IMR-90 (cell line): ENCODE measurements around the gene FAM76A. TPM values are rescaled to one million over a fixed set of nuclear protein-coding genes. Genes with fewer than 3 reads are reported as not detected.
A peak's percentile ranks its signal among the peaks of the same experiment; 100 is the strongest.

Experiments used
- ATAC-seq: fragments of 200-7000 bp; cut with Tn5 transposase; 2 replicates; pipeline ENCODE4 v1.9.1; 2020; ENCODE audit warnings: low read depth, mild to moderate bottlenecking, moderate library complexity
- BruUV-seq: library from RNA; stranded (reverse); fragments of 400-500 nt; replicated peaks from 2 replicates; lab custom pipeline; 2021; lab: Mats Ljungman, UMichigan
- CTCF ChIA-PET: fragments of 300-600 bp; formaldehyde crosslinking; extraction: SDS; loops from one replicate; lab custom pipeline; 2021; ENCODE audit warnings: antibody characterized with exemption; lab: Yijun Ruan, JAX
- POLR2A ChIA-PET: fragments of 300-600 bp; sonication (Branson Sonifier 250); formaldehyde crosslinking; loops from one replicate; lab custom pipeline; 2022; ENCODE audit warnings: antibody characterized with exemption; ENCODE audit not compliant: unreplicated experiment; lab: Charles Lee
- DNase-seq: peaks from one replicate; pipeline ENCODE4 v3.0.0; 2013
- H2AFZ ChIP-seq: replicated peaks from 2 replicates; pipeline ENCODE3; 2013; ENCODE audit warnings: low read length, mild to moderate bottlenecking; ENCODE audit not compliant: poor library complexity
- H2AK5ac ChIP-seq: 2 replicates; pipeline ENCODE4 v1.6.1; 2013; ENCODE audit warnings: low read depth, low read length, inconsistent platforms
- H2AK9ac ChIP-seq: replicated peaks from 2 replicates; pipeline ENCODE3; 2013; ENCODE audit warnings: mild to moderate bottlenecking, low read depth, low read length, moderate library complexity; ENCODE audit not compliant: poor library complexity
- H2BK120ac ChIP-seq: 2 replicates; pipeline ENCODE4 v1.6.1; 2013; ENCODE audit warnings: low read depth, low read length, inconsistent platforms
- H2BK15ac ChIP-seq: 3 replicates; pipeline ENCODE4 v1.6.1; 2013; ENCODE audit warnings: low read depth, low read length, inconsistent platforms
- H2BK20ac ChIP-seq: 2 replicates; pipeline ENCODE4 v1.6.1; 2013; ENCODE audit warnings: low read depth, mild to moderate bottlenecking, inconsistent platforms, low read length, moderate library complexity
- H2BK5ac ChIP-seq: 2 replicates; pipeline ENCODE4 v1.6.1; 2013; ENCODE audit warnings: mild to moderate bottlenecking, low read depth, low read length, inconsistent platforms; ENCODE audit not compliant: poor library complexity, severe bottlenecking
- H3K14ac ChIP-seq: replicated peaks from 2 replicates; pipeline ENCODE4 v1.6.1; 2013; ENCODE audit warnings: low read depth, low read length, inconsistent platforms
- H3K18ac ChIP-seq: 2 replicates; pipeline ENCODE4 v1.6.1; 2013; ENCODE audit warnings: low read depth, low read length, control low read depth
- H3K23ac ChIP-seq: 2 replicates; pipeline ENCODE4 v1.6.1; 2013; ENCODE audit warnings: low read depth, low read length, inconsistent platforms
- H3K27ac ChIP-seq: 2 replicates; pipeline ENCODE4 v1.5.1; 2013; ENCODE audit warnings: mild to moderate bottlenecking, control low read depth, low read length; ENCODE audit not compliant: insufficient read depth
- H3K27me3 ChIP-seq: 2 replicates; pipeline ENCODE4 v1.6.1; 2013; ENCODE audit warnings: low read length; ENCODE audit not compliant: control insufficient read depth, insufficient read depth
- H3K36me3 ChIP-seq: 2 replicates; pipeline ENCODE4 v1.6.1; 2013; ENCODE audit warnings: low read length, mixed read lengths; ENCODE audit not compliant: control insufficient read depth, insufficient read depth
- H3K4ac ChIP-seq: 2 replicates; pipeline ENCODE4 v1.6.1; 2013; ENCODE audit warnings: low read depth, low read length, inconsistent platforms
- H3K4me1 ChIP-seq: 2 replicates; pipeline ENCODE4 v1.6.1; 2013; ENCODE audit warnings: low read length, mixed read lengths; ENCODE audit not compliant: control insufficient read depth, insufficient read depth
- H3K4me2 ChIP-seq: 2 replicates; pipeline ENCODE4 v1.6.1; 2013; ENCODE audit warnings: low read depth, mild to moderate bottlenecking, control low read depth, low read length, moderate library complexity
- H3K4me3 ChIP-seq: 2 replicates; pipeline ENCODE4 v1.5.1; 2013; ENCODE audit warnings: low read depth, mild to moderate bottlenecking, control low read depth, low read length, moderate library complexity; ENCODE audit not compliant: insufficient read depth
- H3K56ac ChIP-seq: 2 replicates; pipeline ENCODE4 v1.6.1; 2013; ENCODE audit warnings: low read length, inconsistent platforms; ENCODE audit not compliant: insufficient read depth; ENCODE audit errors: extremely low read depth
- H3K79me1 ChIP-seq, 2 experiments: 2 replicates each; pipeline ENCODE4 v1.6.1; 2013; ENCODE audit warnings: low read length in 2 of 2, inconsistent platforms in 1 of 2, low read depth in 1 of 2
- H3K9ac ChIP-seq: 2 replicates; pipeline ENCODE4 v1.6.1; 2013; ENCODE audit warnings: low read depth, low read length, control low read depth
- H3K9me1 ChIP-seq: 2 replicates; pipeline ENCODE4 v1.6.1; 2013; ENCODE audit warnings: low read length, inconsistent platforms; ENCODE audit not compliant: insufficient read depth
- H3K9me3 ChIP-seq: 2 replicates; pipeline ENCODE4 v1.6.1; 2013; ENCODE audit warnings: low read length; ENCODE audit not compliant: control insufficient read depth, insufficient read depth
- H4K20me1 ChIP-seq: 2 replicates; pipeline ENCODE4 v1.6.1; 2013; ENCODE audit warnings: low read length, inconsistent platforms; ENCODE audit not compliant: insufficient read depth
- H4K5ac ChIP-seq: 2 replicates; pipeline ENCODE4 v1.6.1; 2013; ENCODE audit warnings: mild to moderate bottlenecking, low read depth, low read length, control low read depth
- H4K8ac ChIP-seq, 2 experiments: 2 replicates each; pipeline ENCODE4 v1.6.1; 2013; ENCODE audit warnings: low read depth in 2 of 2, low read length in 2 of 2, control low read depth in 1 of 2, inconsistent platforms in 1 of 2
- H4K91ac ChIP-seq: 2 replicates; pipeline ENCODE4 v1.6.1; 2013; ENCODE audit warnings: low read depth, low read length, inconsistent platforms; ENCODE audit not compliant: insufficient read depth
- BHLHE40 ChIP-seq: fragments of 150-350 bp; IDR thresholded peaks from 2 replicates; pipeline ENCODE4 v1.6.1; 2016; ENCODE audit warnings: mild to moderate bottlenecking, low read depth, low read length
- CEBPB ChIP-seq: IDR thresholded peaks from 2 replicates; pipeline ENCODE4 v1.6.1; 2012; ENCODE audit warnings: low read depth, low read length, improper control_type of control experiment
- CHD1 ChIP-seq: IDR thresholded peaks from 2 replicates; pipeline ENCODE4 v1.6.1; 2012; ENCODE audit warnings: low read depth, low read length, improper control_type of control experiment
- FOS ChIP-seq: fragments of 150-350 bp; IDR thresholded peaks from 2 replicates; pipeline ENCODE4 v1.6.1; 2016; ENCODE audit warnings: low read depth, low read length
- MAFK ChIP-seq: IDR thresholded peaks from 2 replicates; pipeline ENCODE4 v1.6.1; 2012; ENCODE audit warnings: low read depth, low read length, improper control_type of control experiment
- MAZ ChIP-seq: IDR thresholded peaks from 2 replicates; pipeline ENCODE4 v1.6.1; 2012; ENCODE audit warnings: low read depth, mild to moderate bottlenecking, low read length, improper control_type of control experiment, moderate library complexity, borderline replicate concordance
- MXI1 ChIP-seq: IDR thresholded peaks from 2 replicates; pipeline ENCODE4 v1.6.1; 2012; ENCODE audit warnings: low read depth, mild to moderate bottlenecking, low read length, moderate library complexity, borderline replicate concordance
- NFE2L2 ChIP-seq: fragments of 150-350 bp; IDR thresholded peaks from 2 replicates; pipeline ENCODE4 v1.6.1; 2016; ENCODE audit warnings: low read depth, mild to moderate bottlenecking, low read length
- POLR2A ChIP-seq: IDR thresholded peaks from 2 replicates; pipeline ENCODE4 v1.6.1; 2012; ENCODE audit warnings: mild to moderate bottlenecking, low read depth, low read length
- RAD21 ChIP-seq: IDR thresholded peaks from 2 replicates; pipeline ENCODE4 v1.6.1; 2012; ENCODE audit warnings: low read length, improper control_type of control experiment
- RCOR1 ChIP-seq: IDR thresholded peaks from 2 replicates; pipeline ENCODE4 v1.6.1; 2012; ENCODE audit warnings: mild to moderate bottlenecking, low read length, improper control_type of control experiment; ENCODE audit not compliant: insufficient replicate concordance
- SMC3 ChIP-seq: fragments of 150-350 bp; IDR thresholded peaks from 2 replicates; pipeline ENCODE4 v1.6.1; 2016; ENCODE audit warnings: low read depth, mild to moderate bottlenecking, antibody characterized with exemption, low read length, moderate library complexity
- dilution Hi-C: fragments of 300-500 bp; cut with HindIII; formaldehyde crosslinking; loops from one replicate; pipeline ENCODE4 v1.14.3; 2018; ENCODE audit warnings: low sequenced_read_pairs; ENCODE audit not compliant: unreplicated experiment
- in situ Hi-C: fragments of 300-500 bp; cut with MboI; formaldehyde crosslinking; loops from 3 replicates; pipeline ENCODE4 v1.14.3; 2019; ENCODE audit warnings: low sequenced_read_pairs, inconsistent platforms, mixed read lengths
- intact Hi-C: fragments of 100-400 bp; cut with micrococcal nuclease; formaldehyde crosslinking; loops from 2 replicates; pipeline ENCODE4 v1.10.0; 2022
- polyA plus RNA-seq, 3 experiments: library from polyadenylated mRNA; depleted of rRNA; stranded (reverse); fragments of >200 nt; gene quantifications; 2 replicates each; pipeline ENCODE4 v1.2.3, GENCODE V29; 2012; ENCODE audit warnings: low replicate concordance in 1 of 3
- total RNA-seq: library from RNA; depleted of rRNA; stranded (reverse); fragments of >200 nt; gene quantifications from 2 replicates; pipeline ENCODE4 v1.2.3, GENCODE V29; 2012
- TF ChIP-seq, protein P1 (sequence below): fragments of 150-350 bp; IDR thresholded peaks from 2 replicates; pipeline ENCODE4 v1.6.1; 2017; ENCODE audit warnings: mild to moderate bottlenecking, antibody characterized with exemption, low read length, low read depth
- TF ChIP-seq, protein P2 (sequence below): fragments of 150-350 bp; IDR thresholded peaks from 2 replicates; pipeline ENCODE4 v1.6.1; 2016; ENCODE audit warnings: low read depth, mild to moderate bottlenecking, low read length, moderate library complexity, borderline replicate concordance
- TF ChIP-seq, protein P3 (sequence below): conservative IDR thresholded peaks from 2 replicates; pipeline ENCODE4 v1.5.1; 2012; ENCODE audit warnings: mild to moderate bottlenecking, low read depth, low read length, improper control_type of control experiment

The FAM76A gene
- total and polyA plus RNA-seq, 2 of the 4 experiments (the other 2 are of a cell fraction), result 2.3 to 10.0 TPM

- Histone ChIP-seq H4K20me1 (peaks cover 30% of the 10 kb centered on the region), H2AK5ac (peak overlapping the region; percentile 62; the same call in 1 of the 2 replicates), H2BK5ac (peak overlapping the region; percentile 65), H3K14ac (peak overlapping the region; percentile 67), H3K4me1 (peaks cover 5% of the 10 kb centered on the region), H2BK15ac (no peak overlapping the region), H3K27me3 (no peaks in the 10 kb centered on the region), H3K4me2 (no peak overlapping the region), H4K91ac (no peak overlapping the region), H4K5ac (no peak overlapping the region), H3K9me3 (0 out of 2 replicates have a peak, but pooled peaks cover 2% of the 10 kb centered on the region), H3K36me3 (peaks cover 14% of the 10 kb centered on the region), H2BK120ac (no peak overlapping the region), H3K4me3 (no peak overlapping the region), H3K4ac (peak overlapping the region; percentile 67; the same call in 1 of the 2 replicates), H2BK20ac (no peak overlapping the region), H4K8ac (peak overlapping the region in 1 of 2 experiments; percentile 66; a peak in 2 of 4 replicates), H3K18ac (peak overlapping the region; percentile 44; the same call in 1 of the 2 replicates), H2AK9ac (no peak overlapping the region), H2AFZ (peak overlapping the region; percentile 65), H3K9me1 (peaks cover 17% of the 10 kb centered on the region), H3K27ac (no peak overlapping the region), H3K9ac (no peak overlapping the region), H3K23ac (no peak overlapping the region), H3K56ac (no peak overlapping the region), H3K79me1 (peaks cover 20 to 75% of the 10 kb centered on the region in 2 experiments)
- in situ Hi-C loops (no loop called here), dilution Hi-C loops (no loop called here), intact Hi-C loops (no loop called here)
- peak; percentile 69 for ATAC-seq
- peak; percentile 29 for DNase-seq
- POLR2A ChIA-PET, result no interaction called here
- CTCF ChIA-PET, result interaction anchor here (1.5 kb wide), 1 partner anchor 60 kb away, joined by 5 read pairs; the partner anchor contains the start of gene FAM76A
- no TSS peak for BruUV-seq
- no peak for TF ChIP-seq MAZ
- no peak for TF ChIP-seq SMC3
- no peak for TF ChIP-seq MAFK
- no peak for TF ChIP-seq MXI1
- no peak for TF ChIP-seq RCOR1
- TF ChIP-seq POLR2A, result no peak
- TF ChIP-seq, protein P1, sequence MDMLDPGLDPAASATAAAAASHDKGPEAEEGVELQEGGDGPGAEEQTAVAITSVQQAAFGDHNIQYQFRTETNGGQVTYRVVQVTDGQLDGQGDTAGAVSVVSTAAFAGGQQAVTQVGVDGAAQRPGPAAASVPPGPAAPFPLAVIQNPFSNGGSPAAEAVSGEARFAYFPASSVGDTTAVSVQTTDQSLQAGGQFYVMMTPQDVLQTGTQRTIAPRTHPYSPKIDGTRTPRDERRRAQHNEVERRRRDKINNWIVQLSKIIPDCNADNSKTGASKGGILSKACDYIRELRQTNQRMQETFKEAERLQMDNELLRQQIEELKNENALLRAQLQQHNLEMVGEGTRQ, result no peak
- TF ChIP-seq RAD21, result no peak
- no peak for TF ChIP-seq NFE2L2
- TF ChIP-seq, protein P2, sequence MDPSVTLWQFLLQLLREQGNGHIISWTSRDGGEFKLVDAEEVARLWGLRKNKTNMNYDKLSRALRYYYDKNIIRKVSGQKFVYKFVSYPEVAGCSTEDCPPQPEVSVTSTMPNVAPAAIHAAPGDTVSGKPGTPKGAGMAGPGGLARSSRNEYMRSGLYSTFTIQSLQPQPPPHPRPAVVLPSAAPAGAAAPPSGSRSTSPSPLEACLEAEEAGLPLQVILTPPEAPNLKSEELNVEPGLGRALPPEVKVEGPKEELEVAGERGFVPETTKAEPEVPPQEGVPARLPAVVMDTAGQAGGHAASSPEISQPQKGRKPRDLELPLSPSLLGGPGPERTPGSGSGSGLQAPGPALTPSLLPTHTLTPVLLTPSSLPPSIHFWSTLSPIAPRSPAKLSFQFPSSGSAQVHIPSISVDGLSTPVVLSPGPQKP, result no peak
- TF ChIP-seq CHD1, result no peak
- no peak for TF ChIP-seq FOS
- no peak for TF ChIP-seq BHLHE40
- no peak for TF ChIP-seq CEBPB
- TF ChIP-seq, protein P3, sequence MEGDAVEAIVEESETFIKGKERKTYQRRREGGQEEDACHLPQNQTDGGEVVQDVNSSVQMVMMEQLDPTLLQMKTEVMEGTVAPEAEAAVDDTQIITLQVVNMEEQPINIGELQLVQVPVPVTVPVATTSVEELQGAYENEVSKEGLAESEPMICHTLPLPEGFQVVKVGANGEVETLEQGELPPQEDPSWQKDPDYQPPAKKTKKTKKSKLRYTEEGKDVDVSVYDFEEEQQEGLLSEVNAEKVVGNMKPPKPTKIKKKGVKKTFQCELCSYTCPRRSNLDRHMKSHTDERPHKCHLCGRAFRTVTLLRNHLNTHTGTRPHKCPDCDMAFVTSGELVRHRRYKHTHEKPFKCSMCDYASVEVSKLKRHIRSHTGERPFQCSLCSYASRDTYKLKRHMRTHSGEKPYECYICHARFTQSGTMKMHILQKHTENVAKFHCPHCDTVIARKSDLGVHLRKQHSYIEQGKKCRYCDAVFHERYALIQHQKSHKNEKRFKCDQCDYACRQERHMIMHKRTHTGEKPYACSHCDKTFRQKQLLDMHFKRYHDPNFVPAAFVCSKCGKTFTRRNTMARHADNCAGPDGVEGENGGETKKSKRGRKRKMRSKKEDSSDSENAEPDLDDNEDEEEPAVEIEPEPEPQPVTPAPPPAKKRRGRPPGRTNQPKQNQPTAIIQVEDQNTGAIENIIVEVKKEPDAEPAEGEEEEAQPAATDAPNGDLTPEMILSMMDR, result no peak
Measured at GRCh38 chr1:27785781-27786455, 60.2 kb downstream of the FAM76A start.
